Neural cell (in vitro differentiated cells): ENCODE data around the gene NKD1. TPM values are rescaled to one million over a fixed set of nuclear protein-coding genes. Genes with fewer than 3 reads are reported as not detected.

Experiments
- H2AFZ ChIP-seq: fragments of 200-600, 300-800 bp; sonication (generic), shearing (Covaris generic); 2 replicates; pipeline ENCODE4 v1.6.0; 2014; ENCODE audit warnings: low read depth, mild to moderate bottlenecking, antibody characterized with exemption, low read length, moderate library complexity
- H3F3A ChIP-seq: fragments of 200-600 bp; shearing (Covaris generic); 2 replicates; pipeline ENCODE4 v1.6.1; 2016; ENCODE audit warnings: mild to moderate bottlenecking, moderate library complexity, mixed read lengths, antibody characterized with exemption, low read length; ENCODE audit not compliant: insufficient read depth, poor library complexity, severe bottlenecking
- H3K27ac ChIP-seq: fragments of 200-600, 300-800 bp; sonication (generic), shearing (Covaris generic); 2 replicates; pipeline ENCODE4 v1.5.1; 2014; ENCODE audit warnings: mild to moderate bottlenecking, low read length, moderate library complexity
- H3K27me3 ChIP-seq: fragments of 300-800, 200-600 bp; sonication (generic), shearing (Covaris generic); 2 replicates; pipeline ENCODE4 v1.6.0; 2014; ENCODE audit warnings: mild to moderate bottlenecking, low read depth, low read length, moderate library complexity; ENCODE audit not compliant: insufficient read depth
- H3K36me3 ChIP-seq: fragments of 300-800, 200-600 bp; sonication (generic), shearing (Covaris generic); 2 replicates; pipeline ENCODE4 v1.5.1; 2014; ENCODE audit warnings: mild to moderate bottlenecking, antibody characterized with exemption, low read length, moderate library complexity; ENCODE audit not compliant: insufficient read depth
- H3K4me2 ChIP-seq: fragments of 300-800, 200-600 bp; sonication (generic), shearing (Covaris generic); 2 replicates; pipeline ENCODE4 v1.6.0; 2014; ENCODE audit warnings: mild to moderate bottlenecking, low read length
- H3K4me3 ChIP-seq: fragments of 300-800, 200-600 bp; sonication (generic), shearing (Covaris generic); 2 replicates; pipeline ENCODE4 v1.5.1; 2014; ENCODE audit warnings: mild to moderate bottlenecking, low read length, moderate library complexity
- H3K79me2 ChIP-seq: fragments of 200-600 bp; shearing (Covaris generic); replicated peaks from 2 replicates; pipeline ENCODE4 v1.6.0; 2014; ENCODE audit warnings: mild to moderate bottlenecking, low read length, moderate library complexity; ENCODE audit not compliant: insufficient read depth
- H3K9ac ChIP-seq: fragments of 300-800, 200-600 bp; sonication (generic), shearing (Covaris generic); 2 replicates; pipeline ENCODE4 v1.6.1; 2016; ENCODE audit warnings: mild to moderate bottlenecking, low read length, mixed read lengths
- H3K9me2 ChIP-seq: fragments of 200-600 bp; shearing (Covaris generic); 2 replicates; pipeline ENCODE4 v1.6.1; 2016; ENCODE audit warnings: mild to moderate bottlenecking, low read length, mixed read lengths; ENCODE audit not compliant: insufficient read depth
- H3K9me3 ChIP-seq: fragments of 200-600, 300-800 bp; sonication (generic), shearing (Covaris generic); 2 replicates; pipeline ENCODE4 v1.6.1; 2016; ENCODE audit warnings: mild to moderate bottlenecking, mixed run types, low read length, moderate library complexity, mixed read lengths
- H4K20me1 ChIP-seq: fragments of 200-600 bp; shearing (Covaris generic); 2 replicates; pipeline ENCODE4 v1.6.1; 2016; ENCODE audit warnings: mild to moderate bottlenecking, mixed run types; ENCODE audit not compliant: insufficient read depth
- CTCF ChIP-seq: fragments of 450-650 bp; IDR thresholded peaks from 2 replicates; pipeline ENCODE4 v1.5.1; 2014; ENCODE audit warnings: antibody characterized with exemption, mild to moderate bottlenecking, moderate library complexity; ENCODE audit not compliant: poor library complexity, severe bottlenecking
- EP300 ChIP-seq: fragments of 450-650 bp; conservative IDR thresholded peaks from 2 replicates; pipeline ENCODE4 v1.6.1; 2014; ENCODE audit warnings: antibody characterized with exemption, mild to moderate bottlenecking, moderate library complexity; ENCODE audit not compliant: poor library complexity, severe bottlenecking
- EZH2 ChIP-seq: fragments of 200-600, 300-800 bp; shearing (Covaris generic), sonication (generic); IDR thresholded peaks from 2 replicates; pipeline ENCODE4 v1.6.1; 2014; ENCODE audit warnings: antibody characterized with exemption, low read length, borderline replicate concordance, mild to moderate bottlenecking; ENCODE audit not compliant: insufficient read depth, poor library complexity, severe bottlenecking
- MXI1 ChIP-seq: fragments of 450-650 bp; conservative IDR thresholded peaks from 2 replicates; pipeline ENCODE4 v1.6.1; 2014; ENCODE audit warnings: antibody characterized with exemption, mild to moderate bottlenecking; ENCODE audit not compliant: poor library complexity, severe bottlenecking
- POLR2AphosphoS5 ChIP-seq: IDR thresholded peaks from 2 replicates; pipeline ENCODE4 v1.6.1; 2012
- RAD21 ChIP-seq: fragments of 450-650 bp; conservative IDR thresholded peaks from 2 replicates; pipeline ENCODE4 v1.6.1; 2014; ENCODE audit warnings: antibody characterized with exemption, mild to moderate bottlenecking, moderate library complexity
- REST ChIP-seq: IDR thresholded peaks from 2 replicates; pipeline ENCODE4 v1.6.1; 2012; ENCODE audit warnings: borderline replicate concordance
- SMC3 ChIP-seq: fragments of 450-650 bp; conservative IDR thresholded peaks from 2 replicates; pipeline ENCODE4 v1.6.1; 2014; ENCODE audit warnings: antibody characterized with exemption, mild to moderate bottlenecking, moderate library complexity; ENCODE audit not compliant: poor library complexity
- TAF1 ChIP-seq: IDR thresholded peaks from 2 replicates; pipeline ENCODE4 v1.6.1; 2012; ENCODE audit warnings: low read depth
- polyA plus RNA-seq: library from polyadenylated mRNA; depleted of rRNA; stranded (reverse); fragments of >200 nt; gene quantifications from 2 replicates; pipeline ENCODE4 v1.2.3, GENCODE V29; 2014

The NKD1 gene
- polyA plus RNA-seq, 1 donor from 2014 or later: 1.1 TPM

GRCh38 chr16:50604065-50604418 lies 55.8 kb downstream of the NKD1 start:
- Histone ChIP-seq H3K9ac (no peak overlapping the region), H3K79me2 (no peaks in the 10 kb centered on the region), H3K36me3 (no peaks in the 10 kb centered on the region), H3K27me3 (no peaks in the 10 kb centered on the region), H4K20me1 (no peaks in the 10 kb centered on the region), H3K4me2 (no peak overlapping the region), H3K27ac (no peak overlapping the region), H3K9me3 (no peaks in the 10 kb centered on the region), H3K9me2 (no peaks in the 10 kb centered on the region), H3F3A (no peaks in the 10 kb centered on the region), H2AFZ (no peak overlapping the region), H3K4me3 (no peak overlapping the region)
- no peak for TF ChIP-seq EZH2
- TF ChIP-seq POLR2AphosphoS5: no peak
- TF ChIP-seq MXI1: no peak
- TF ChIP-seq REST: no peak
- TF ChIP-seq CTCF: no peak
- TF ChIP-seq SMC3: no peak
- TF ChIP-seq EP300: no peak
- TF ChIP-seq TAF1: no peak
- no peak for TF ChIP-seq RAD21

GRCh38 chr16:50604610-50605009 lies 56.4 kb downstream of the NKD1 start:
- Histone ChIP-seq H3K36me3 (no peaks in the 10 kb centered on the region), H2AFZ (no peak overlapping the region), H4K20me1 (no peaks in the 10 kb centered on the region), H3K9ac (no peak overlapping the region), H3K4me2 (no peak overlapping the region), H3K79me2 (no peaks in the 10 kb centered on the region), H3K9me3 (no peaks in the 10 kb centered on the region), H3K9me2 (no peaks in the 10 kb centered on the region), H3F3A (no peaks in the 10 kb centered on the region), H3K4me3 (no peak overlapping the region), H3K27me3 (no peaks in the 10 kb centered on the region), H3K27ac (no peak overlapping the region)
- TF ChIP-seq SMC3 (no peak), EP300 (no peak), REST (no peak), POLR2AphosphoS5 (no peak), TAF1 (no peak), CTCF (no peak), RAD21 (no peak), MXI1 (no peak), EZH2 (no peak)
